Epithelial cell of esophagus (primary cell): Measurements from ENCODE around the gene ZNF516.

Experiments used
- DNase-seq: peaks from one replicate; pipeline ENCODE4 v3.0.0; 2010; ENCODE audit warnings: low read depth
- H3K4me3 ChIP-seq: 2 replicates; pipeline ENCODE4 v1.5.1; 2011; ENCODE audit warnings: mild to moderate bottlenecking, low read length, control low read depth
- TF ChIP-seq, protein P1 (sequence below): IDR thresholded peaks from 2 replicates; pipeline ENCODE4 v1.5.1; 2011; ENCODE audit warnings: low read depth, mild to moderate bottlenecking, low read length, control low read depth, inconsistent platforms; ENCODE audit not compliant: insufficient read depth; ENCODE audit errors: missing control alignments

ZNF516 gene

DNA sequence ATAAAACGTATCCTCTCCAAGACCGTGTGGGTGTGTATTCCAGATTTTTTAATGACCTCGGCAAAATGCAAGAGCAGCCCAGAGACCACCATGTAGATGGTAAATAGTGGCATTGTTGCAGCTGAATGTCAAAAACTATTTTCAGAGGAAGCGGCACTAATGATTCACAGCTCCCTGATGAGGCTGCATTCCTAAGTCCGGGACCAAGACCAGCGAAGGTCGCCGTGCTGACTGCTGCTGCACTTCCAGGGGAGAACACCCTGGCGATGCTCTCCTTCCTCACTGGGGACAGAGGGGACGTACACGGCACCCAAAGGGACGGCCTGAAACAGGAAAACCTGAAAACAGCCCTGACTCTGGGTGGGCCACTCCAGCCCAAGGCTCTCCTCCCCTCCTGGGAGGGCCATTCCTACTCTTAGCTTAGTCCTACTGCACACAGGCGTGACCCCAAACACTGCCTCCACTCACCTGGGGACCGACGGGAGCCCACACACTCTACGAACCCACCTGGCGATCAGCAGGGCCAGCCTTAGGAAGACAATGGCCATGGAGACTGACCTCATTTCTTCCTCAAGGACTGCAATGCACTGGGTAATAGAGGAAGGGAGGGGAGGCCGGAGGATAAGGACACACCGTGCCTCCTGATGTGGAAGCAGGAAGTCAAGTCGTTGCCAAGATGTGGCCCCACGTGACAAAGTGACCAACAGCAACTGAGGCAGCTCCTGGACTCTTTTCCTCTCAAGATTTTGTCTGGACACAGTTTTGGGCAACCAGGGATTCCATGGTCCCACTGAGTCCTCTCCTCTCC lies 82.8 kb downstream of the ZNF516 start:
- TF ChIP-seq, protein P1, sequence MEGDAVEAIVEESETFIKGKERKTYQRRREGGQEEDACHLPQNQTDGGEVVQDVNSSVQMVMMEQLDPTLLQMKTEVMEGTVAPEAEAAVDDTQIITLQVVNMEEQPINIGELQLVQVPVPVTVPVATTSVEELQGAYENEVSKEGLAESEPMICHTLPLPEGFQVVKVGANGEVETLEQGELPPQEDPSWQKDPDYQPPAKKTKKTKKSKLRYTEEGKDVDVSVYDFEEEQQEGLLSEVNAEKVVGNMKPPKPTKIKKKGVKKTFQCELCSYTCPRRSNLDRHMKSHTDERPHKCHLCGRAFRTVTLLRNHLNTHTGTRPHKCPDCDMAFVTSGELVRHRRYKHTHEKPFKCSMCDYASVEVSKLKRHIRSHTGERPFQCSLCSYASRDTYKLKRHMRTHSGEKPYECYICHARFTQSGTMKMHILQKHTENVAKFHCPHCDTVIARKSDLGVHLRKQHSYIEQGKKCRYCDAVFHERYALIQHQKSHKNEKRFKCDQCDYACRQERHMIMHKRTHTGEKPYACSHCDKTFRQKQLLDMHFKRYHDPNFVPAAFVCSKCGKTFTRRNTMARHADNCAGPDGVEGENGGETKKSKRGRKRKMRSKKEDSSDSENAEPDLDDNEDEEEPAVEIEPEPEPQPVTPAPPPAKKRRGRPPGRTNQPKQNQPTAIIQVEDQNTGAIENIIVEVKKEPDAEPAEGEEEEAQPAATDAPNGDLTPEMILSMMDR: no peak
- no peak overlapping the region for H3K4me3 ChIP-seq
- no peak for DNase-seq

DNA sequence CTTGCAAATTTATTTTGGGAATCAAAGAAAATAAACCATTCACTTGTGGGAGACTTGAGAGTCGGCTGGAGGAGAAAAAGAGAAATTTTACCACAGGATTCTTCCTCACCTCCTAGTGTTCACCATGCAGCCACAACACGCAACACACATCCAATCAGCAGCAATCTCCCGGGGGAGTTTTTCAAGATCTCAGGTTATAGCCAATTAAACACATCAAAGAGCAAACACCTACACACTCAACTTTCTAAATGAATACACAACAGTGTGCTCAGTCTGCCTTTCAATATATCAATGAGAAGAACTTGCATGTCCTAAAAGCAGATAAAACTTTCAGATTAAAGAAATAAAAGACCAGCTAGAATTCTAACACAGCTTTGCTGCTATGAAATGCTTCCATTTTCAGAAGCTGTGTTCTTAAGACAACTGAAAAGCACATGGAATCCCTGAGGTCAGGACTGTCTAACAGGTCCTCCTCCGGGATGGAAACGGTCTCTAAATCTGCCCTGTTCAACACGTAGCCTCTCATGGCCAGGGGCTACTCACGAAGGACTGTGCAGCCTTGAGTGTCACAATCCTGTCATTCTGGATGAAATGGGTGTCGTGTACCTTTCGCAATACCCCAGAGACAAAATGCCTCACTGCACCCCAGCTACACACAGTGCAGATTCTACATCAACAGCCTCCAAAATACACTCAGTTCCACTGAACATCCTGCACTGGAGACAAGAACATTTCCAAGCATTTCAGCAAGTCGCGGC lies 84.2 kb downstream of the ZNF516 start:
- DNase-seq: no peak
- TF ChIP-seq, protein P1: no peak

DNA sequence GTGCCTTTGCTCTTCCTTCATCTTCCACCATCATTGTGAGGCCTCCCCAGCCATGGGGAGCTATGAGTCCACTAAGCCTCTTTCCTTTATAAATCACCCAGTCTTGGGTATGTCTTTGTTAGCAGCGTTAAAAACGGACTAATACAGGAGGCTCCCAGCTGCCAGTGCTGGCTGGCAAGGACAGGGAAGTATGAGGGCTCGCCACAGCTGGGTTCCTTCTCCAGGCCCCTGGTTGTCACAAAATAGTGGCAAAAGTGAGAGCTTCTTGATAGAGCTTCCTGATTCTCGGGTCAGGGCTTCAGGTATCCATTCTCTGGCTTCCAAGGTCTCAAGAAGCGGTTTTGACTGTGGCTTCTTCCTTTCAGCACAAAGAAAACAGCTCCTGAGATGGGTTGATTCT lies 85.0 kb downstream of the ZNF516 start:
- no peak for DNase-seq
- TF ChIP-seq, protein P1: no peak
- H3K4me3 ChIP-seq: no peak overlapping the region

More for the DNA sequence above, 84.2 kb downstream of the ZNF516 start:
- no peak overlapping the region for H3K4me3 ChIP-seq

DNA sequence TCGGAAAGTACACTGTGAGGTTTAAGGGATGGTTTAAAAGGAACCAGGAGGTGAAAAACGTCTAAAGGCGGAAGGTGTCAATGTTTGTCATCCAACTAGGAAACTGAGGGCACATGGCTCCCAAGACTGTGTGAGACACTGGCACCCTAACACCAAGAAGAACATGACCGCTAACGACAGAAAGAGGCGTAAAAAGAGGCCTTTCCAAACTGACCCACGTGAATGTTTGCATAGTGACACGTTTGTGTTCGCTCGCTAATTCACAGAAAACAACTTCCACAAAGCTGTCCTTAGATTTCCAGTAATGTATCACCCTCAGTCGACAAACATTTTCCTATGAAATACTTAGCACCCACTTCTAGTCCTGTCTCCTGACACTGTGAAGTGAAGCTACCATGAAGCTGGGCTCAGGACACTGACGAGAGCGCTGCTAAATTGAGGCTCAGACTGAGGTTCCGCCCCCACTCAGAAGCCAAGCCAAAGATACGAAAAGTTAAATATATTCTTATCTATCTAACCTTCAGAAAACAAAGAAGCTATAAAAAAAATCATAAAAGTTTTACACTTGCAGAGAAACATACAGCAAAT lies 86.5 kb downstream of the ZNF516 start:
- TF ChIP-seq, protein P1: no peak
- H3K4me3 ChIP-seq: no peak overlapping the region
- DNase-seq: no peak

GRCh38 chr18:76407681-76408080 lies 87.4 kb downstream of the ZNF516 start:
- no peak for DNase-seq
- H3K4me3 ChIP-seq: no peak overlapping the region
- TF ChIP-seq, protein P1: no peak

DNA sequence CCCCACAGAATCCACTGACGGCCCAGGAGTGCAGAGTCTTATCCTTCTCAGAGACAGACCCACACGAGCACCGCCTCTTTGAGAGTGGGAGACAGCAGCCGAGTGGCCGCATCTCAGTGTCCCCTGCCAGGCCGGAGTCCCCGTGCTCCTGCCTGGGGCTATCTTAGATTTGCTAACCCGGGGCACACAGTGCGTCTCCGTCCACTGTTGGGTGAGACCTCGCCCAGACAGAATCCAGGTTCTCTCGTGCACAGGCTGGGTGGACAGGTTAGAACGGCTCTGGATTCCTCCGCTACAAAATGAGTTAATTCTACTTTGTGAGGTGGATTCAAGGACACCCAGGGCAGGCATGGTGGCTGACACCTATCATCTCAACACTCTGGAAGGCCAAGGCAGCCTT lies 88.3 kb downstream of the ZNF516 start:
- DNase-seq: no peak
- TF ChIP-seq, protein P1: no peak
- H3K4me3 ChIP-seq: no peak overlapping the region
